Right lobe of liver (tissue), 4 donors: Measurements from ENCODE around the gene LPO.

Experiments used
- POLR2A ChIP-seq: fragments of 450-650 bp; IDR thresholded peaks from one replicate; pipeline ENCODE4 v1.6.1; 2017; ENCODE audit warnings: antibody characterized with exemption, mild to moderate bottlenecking
- TF ChIP-seq, protein P1 (sequence below), 4 donors: fragments of 200-600 bp in 3 of 4; fragments of 450-650 bp in 1 of 4; IDR thresholded peaks; one replicate each; pipeline versions ENCODE4 v1.5.1 to v1.8.0; 2016 to 2022; ENCODE audit warnings: antibody characterized with exemption in 4 of 4, mild to moderate bottlenecking in 2 of 4
- donor health status: DM: no; HTN: no; CAD: no.
- donor health status: DM: no; HTN: no; CAD: no.
- donor health status: DM: no; HTN: yes; CAD: no.

DNA sequence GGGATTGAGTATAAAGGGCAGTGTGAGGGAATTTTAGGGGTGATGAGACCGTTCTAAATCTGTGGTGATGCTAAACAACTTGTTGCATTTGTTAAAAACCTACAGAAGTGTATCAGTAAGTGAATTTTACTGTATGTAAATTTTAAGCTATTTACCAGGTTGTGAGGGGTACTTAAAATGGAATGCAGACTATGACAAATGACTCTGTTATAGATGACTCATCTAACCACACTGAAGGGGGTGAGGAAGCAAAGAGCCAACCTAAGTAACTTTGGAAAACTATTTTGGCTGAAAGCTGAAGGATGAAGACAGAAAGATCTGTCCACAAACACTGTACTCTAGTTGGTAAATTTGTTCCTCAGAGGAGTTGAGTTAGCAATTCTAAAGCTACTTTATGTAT is 14.1 kb upstream of the LPO start:
- TF ChIP-seq, protein P1, sequence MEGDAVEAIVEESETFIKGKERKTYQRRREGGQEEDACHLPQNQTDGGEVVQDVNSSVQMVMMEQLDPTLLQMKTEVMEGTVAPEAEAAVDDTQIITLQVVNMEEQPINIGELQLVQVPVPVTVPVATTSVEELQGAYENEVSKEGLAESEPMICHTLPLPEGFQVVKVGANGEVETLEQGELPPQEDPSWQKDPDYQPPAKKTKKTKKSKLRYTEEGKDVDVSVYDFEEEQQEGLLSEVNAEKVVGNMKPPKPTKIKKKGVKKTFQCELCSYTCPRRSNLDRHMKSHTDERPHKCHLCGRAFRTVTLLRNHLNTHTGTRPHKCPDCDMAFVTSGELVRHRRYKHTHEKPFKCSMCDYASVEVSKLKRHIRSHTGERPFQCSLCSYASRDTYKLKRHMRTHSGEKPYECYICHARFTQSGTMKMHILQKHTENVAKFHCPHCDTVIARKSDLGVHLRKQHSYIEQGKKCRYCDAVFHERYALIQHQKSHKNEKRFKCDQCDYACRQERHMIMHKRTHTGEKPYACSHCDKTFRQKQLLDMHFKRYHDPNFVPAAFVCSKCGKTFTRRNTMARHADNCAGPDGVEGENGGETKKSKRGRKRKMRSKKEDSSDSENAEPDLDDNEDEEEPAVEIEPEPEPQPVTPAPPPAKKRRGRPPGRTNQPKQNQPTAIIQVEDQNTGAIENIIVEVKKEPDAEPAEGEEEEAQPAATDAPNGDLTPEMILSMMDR (IDR thresholded peaks at IDR 0.05): no peak
- TF ChIP-seq POLR2A: no peak
